HG03175 (cell line): ENCODE data around the gene SLC8A1.
A peak's percentile ranks its signal among the peaks of the same experiment; 100 is the strongest.

Source experiments
- ATAC-seq: cut with Tn5 transposase; IDR thresholded peaks from one replicate; pipeline ENCODE4 v1.9.1; 2021; ENCODE audit warnings: mild to moderate bottlenecking, moderate library complexity; ENCODE audit not compliant: unreplicated experiment

SLC8A1 gene

DNA sequence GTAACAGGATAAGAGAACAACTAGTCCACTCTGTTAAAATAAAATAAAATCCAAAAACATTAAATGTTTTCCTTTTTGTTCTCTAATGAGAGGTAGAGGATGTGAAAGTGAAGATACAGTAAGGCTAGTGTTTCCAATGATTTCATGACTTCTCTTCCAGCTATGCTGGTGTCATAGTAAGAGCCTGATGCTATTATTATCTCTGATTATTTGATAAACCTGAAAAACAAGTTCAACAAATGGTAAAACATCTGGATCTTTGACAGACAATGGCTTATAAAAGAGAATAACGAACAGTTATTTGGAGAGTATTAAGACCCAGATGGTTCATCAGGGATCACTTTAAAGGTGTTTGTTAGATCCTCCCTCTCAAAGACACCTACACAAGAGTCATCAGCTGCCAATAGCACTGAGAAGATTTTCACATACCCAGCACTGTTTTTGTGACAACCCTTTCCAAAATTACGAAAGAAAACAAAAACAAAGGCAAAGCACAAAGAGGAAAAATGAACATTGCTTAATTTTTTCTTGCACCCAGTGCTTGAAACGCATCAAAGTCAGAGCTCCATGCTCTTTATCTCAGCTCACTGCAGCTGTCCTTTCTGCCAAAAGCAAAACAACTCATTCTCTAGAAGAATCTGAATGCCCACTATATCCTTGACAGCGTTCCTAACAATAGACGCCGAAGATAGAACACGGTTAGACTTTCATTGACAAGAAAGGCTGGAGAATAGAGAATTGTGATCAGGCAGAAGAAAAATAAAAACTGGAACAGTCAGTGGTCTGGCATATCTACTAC lies 168.6 kb downstream of the SLC8A1 start:
- ATAC-seq, result no peak

DNA sequence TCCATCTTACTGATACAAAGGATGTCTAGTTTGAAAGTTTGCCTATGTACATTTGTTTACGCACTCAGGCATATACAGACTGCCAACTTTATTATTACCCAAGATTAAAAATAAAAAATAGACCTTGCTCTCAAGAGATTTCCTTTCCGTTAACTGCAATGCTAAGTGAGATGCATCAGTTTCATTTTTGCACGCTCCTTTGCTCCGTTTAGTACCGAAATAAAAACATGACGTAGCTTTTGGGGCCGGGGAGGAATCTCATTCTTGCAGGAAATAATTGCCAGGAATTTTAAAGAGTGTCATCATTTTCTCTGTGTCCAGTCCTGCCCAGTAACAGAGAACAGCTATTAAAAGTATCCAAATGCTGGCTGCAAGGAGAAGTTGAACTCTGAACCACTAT lies 169.5 kb downstream of the SLC8A1 start:
- ATAC-seq, result peak; percentile 36

DNA sequence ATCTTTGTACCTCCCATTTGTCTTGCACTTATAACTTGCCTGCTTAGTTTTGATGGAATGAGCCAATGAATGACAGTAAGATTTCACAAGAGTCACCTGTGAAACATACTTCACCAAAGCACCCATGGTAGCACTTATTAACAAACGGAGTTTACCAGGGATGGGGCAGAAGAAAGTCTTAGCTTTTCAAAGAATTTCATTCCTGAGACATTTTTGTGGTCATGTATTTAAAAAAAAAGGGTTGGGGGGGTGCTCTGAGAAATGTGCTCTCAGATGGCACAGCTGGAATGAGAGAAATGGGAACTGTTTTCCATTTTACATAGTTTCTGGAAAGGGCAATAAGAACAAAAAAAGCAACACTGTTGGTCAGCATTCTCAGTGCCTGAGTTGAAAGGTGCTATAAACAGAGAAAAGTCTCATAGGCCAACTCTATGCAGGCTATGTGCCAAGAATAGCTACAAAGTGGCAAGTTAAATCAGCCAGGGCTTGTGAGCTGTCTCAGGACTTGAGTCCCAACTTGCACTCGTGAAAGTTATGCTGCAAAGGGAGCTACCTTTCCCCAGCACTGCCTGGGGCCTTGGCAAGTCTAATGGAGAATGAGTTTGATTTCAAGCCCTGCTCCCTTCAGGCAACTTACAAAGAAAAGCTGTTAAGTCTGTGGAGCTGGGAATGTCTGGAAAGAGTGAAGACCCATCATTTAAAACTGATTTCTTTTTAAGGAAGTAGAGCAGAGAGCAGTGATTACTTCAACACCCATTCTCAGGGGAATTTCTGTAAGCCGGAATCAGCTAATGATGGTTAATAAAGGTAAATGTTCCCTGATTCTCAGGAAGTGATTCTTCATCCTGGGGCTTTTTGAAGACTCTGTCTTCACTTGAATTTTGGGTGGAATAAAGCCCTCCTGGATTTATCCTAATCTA lies 170.6 kb downstream of the SLC8A1 start:
- peak; percentile 61 for ATAC-seq

DNA sequence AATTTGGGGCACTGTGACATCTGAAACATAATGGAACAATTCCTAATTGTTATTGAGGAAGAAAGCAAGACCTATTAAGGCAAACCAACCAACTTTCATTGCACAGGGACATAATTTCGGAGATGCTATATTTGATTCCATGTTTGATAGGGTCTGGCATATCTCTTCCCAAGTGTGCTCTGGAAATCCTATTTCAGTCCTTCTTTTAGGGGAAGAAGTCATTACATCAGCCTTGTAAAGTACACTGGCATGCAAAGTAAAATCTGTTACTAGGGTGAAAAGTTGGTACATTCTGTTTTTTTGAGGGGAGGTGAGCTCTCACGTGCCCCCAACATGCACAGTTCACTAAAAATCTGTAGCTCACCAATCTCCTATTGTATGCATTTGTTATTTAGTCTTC lies 172.4 kb downstream of the SLC8A1 start:
- no peak for ATAC-seq

DNA sequence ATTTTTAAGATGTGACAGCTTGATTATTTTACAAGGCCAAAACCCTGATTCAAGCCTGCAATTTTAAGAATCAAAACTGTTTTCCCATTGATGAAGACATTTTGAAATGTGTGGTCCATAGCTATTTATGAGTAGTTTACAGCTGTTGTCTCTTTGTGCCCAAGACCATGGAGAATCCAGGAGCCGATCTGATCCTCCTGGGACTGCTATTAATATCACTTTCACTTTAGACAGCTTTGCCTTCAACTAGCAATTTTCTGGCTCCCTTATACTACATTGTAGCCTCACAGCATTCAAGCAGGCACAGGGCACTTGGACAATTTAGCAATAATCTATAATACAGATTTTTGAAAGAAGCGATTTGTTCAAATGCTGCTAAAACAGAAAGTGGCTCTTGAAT lies 172.9 kb downstream of the SLC8A1 start:
- ATAC-seq, result no peak

DNA sequence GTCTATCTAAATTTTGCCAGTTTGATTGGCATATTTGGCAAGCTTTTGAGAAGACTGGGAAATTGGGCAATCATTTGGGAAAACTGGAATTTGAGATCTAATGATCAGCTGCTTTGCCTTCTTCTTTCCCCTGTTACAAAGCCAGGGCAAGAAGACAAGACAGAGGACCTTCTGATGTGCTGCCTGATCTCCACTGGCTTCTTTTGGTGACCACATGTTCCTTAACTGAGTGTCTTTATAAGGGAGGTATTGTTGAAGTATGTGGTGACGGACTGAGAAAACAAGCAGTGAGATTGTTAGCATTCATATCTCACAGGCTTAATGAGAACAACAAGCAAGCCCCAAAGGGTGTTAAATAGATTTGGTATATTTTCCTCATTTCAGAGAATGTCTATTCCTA lies 175.8 kb downstream of the SLC8A1 start:
- no peak for ATAC-seq

DNA sequence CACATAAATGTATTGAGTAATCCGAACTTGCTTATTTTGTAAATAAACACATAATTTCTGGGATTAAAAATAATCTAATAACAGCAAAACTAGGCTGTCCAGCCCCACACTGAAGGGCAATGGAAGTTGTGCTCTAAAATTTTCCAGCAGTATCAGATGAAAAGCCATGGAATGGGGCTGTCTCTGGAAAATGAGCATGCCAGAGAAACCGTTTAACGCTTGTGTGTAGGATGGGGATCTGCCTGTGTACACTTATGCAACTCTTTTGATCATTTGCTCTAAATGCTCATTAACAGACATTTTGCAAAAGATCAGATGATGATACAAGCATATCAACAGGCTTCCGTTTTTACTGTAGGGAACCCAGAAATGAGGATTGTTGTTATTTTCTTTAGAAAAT lies 177.6 kb downstream of the SLC8A1 start:
- no peak for ATAC-seq

DNA sequence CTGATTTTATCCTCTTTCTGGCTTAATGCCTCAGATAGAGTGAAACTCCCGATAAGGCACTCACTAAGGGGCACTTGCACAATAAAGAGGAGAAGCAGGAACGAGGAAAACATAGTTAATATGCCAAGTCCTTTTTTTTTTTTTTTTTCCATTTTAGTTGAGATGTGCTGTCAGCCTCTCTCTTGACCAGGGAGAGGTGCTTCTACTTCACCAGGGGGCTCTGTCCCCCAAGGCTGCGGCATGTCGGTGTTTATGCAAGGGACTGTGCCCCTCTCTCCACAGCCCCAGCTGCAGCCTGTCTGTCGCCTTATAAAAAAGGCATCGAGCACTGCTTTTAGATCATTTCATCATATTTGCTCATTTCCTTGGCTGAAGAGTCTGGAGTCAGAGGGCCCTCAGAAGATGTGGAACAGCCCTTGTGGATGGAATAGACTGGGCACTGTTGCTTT lies 178.1 kb downstream of the SLC8A1 start:
- ATAC-seq, result no peak

DNA sequence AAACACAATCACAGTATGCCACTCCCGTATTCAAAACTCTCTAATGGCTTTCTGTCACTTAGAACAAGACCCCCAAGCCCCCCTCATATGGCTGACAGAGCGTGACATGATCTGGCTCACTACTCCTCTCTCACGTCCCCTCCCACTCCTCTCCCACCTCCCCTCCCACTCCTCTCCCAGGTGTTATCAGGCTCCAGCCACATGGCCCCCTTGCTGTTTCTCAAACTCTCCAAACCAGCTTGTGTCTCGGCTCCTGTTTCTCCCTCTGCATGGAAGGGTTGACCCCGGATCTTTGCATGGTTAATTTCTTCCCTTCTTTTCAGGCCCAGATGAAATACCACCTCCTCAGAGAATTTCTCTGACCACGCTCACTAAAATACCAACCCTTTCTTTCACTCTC lies 180.8 kb downstream of the SLC8A1 start:
- ATAC-seq, result no peak

DNA sequence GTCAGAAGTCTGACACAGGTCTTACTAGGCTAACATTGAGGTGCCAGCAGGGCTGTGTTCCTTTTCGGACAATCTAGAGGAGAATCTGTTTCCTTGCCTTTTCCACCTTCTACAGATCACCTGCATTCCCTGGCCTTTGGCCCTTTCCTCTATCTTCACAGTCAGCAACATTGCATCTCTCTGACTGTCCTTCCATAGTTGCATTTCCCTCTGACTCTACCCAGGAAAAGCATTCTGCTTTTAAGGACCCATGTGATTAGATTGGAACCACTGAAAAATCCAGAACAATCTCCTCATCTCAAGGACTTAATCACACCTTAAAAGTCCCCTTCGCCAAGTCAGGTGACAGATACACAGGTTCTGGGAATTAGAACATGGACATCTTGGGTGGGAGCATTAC lies 181.5 kb downstream of the SLC8A1 start:
- ATAC-seq, result no peak

DNA sequence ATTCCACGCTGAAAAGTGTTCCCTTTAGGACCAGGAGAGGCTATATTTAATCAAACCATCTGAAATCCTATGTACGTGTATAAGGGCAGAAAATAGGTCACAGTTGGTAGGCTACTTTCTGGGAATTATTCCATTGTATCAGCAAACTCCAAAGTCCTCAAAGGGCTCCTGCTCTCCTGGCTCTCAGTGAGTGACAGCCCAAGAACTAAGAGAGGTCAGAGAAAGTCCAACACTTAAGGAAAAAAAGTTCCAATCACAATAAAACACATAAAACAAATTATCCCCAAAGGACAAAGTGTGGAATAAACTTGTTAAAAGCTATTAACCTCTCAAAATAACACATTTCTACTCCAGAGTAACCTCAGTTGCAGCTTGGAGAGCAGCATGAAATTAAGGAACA lies 183.3 kb downstream of the SLC8A1 start:
- no peak for ATAC-seq

DNA sequence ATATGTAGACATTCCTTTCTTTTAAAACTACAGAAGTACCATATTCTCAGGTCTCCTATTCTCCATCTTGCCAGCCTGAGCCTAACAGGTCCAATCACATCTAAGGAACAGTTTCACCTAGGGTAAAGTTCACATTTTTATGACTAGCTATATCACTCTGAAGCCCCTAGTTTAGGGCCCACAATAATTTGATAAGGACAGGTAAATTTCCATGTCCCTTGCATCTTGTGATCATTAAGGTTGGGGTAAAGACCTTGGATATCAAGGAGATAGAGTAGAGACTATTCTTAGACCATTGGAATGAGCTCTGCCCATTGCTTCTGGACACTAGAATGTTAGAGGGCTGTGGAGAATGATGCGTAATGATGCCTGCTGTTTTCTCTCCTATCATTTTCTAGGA lies 185.7 kb downstream of the SLC8A1 start:
- ATAC-seq, result no peak

DNA sequence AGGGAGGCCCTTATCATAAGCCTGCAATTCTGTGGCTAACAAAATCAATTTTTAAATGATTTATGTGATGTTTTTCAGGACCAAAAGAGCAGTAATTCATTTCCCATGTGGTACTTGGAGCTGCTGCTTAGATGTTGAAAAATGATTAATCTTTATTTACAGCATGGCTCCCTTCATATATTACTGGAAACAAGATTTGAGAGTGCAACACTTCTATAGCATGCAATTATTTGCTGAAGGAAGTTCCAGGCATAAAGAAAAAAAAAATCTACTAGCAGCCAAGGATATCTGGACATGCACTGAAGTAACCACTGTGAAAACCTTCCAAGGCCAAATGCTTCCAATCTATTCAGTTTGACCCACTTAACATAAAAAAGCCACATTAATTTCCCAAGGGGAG lies 186.3 kb downstream of the SLC8A1 start:
- ATAC-seq, result no peak

DNA sequence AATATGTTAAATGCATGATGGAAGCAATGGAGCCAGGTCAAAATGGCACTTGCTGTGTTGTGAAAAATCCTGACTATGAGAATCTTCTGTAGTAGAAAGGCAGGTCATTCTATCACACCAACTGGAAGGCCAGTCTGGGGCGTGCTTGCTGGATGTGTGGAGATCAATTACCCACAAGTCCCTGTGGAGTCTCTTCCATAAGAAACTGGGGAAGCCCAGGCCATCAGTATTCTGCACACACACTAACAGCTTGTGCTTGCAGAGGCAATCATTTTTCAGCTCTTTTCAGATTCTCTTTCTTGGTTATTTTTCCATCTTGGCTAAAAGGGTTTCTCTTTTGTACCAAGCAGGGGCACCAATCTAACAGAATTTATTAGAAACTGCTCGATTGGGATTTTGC lies 190.8 kb downstream of the SLC8A1 start:
- ATAC-seq, result no peak

DNA sequence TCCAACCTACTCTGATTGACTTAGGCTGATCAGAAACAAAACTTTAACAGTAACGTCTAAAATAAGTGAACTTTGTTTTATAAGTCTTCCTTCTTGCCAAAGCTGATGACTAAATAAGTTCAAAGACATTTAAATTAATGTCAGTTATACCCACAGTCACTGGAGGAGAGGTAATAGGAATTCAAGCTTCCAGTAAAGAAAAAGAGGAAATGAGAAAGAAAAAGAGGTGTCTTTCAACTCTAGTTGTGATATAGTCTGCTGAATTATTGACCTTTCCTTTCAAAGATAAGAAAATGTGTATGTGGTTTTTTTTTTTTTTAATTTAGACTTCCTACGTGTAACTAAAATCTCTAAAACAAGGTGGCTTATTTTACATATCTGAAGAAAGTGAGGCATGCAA lies 191.5 kb downstream of the SLC8A1 start:
- no peak for ATAC-seq

DNA sequence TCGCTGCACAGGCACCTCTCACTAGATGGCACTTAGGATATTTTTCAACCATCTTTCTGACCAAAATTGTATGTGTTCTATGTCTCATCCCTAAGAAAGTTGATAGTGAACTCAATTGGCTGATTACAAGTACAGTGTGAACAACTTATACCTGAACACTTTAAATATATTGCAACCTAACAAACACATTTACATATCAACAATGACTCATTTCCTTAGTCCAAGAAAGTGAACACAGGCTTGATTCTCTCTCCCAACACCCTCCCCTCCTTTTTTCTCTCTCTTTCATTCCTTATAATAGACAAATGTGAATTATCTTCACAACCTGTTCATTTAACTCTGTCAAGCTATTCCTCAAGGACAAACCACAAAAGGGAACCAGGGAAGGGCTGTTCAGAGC lies 192.0 kb downstream of the SLC8A1 start:
- ATAC-seq, result no peak

DNA sequence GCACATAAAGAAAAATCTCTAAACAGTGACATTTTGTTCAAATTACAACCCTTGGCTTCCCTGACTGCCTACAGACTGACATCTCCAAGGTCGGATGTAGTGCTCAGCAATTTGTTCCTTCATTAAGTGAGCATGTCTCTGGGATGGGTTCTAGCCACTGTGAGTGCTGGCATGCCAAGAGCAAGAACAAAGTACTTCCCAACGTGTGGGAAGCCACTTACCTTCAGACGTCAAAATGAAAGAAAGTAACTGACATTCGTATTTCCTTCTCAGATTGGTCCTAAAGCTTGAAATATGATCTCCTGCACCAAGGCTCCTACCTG lies 193.8 kb downstream of the SLC8A1 start:
- ATAC-seq, result no peak

DNA sequence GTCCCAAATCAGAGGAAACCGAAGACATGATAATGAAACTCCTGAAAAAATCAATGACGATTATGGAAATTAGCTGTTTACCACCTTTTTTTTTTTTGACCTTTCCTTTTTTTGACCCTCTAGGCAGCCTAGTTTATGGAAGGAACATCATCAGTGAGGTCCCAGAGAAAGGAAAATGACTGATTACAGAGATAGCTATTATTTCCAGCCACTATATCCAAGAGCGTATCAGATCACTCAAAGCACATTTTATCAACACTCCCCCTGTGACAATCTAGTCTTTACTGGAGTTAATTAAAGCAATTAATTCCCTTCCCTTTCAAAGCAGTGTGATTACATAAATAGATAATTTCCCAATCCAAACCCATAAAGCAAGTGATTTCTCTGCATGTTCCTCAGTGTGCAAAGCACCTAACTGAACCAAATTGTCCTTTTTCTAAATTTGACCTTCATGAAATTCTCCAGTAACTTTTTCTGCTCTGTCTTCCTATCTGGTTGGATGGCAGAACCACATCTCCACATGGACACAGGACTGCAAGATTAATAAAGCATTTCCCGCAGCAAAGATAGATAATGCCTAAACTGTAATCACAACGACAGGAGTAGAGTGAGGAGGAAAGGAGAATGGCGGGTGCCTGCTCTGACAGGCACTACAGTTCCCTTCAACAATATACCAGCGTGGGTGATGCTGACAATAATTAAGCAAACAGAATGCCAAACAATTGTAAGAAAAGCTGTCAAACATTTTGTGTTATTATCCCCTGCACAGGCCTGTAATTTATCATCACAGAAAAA lies 194.4 kb downstream of the SLC8A1 start:
- no peak for ATAC-seq

DNA sequence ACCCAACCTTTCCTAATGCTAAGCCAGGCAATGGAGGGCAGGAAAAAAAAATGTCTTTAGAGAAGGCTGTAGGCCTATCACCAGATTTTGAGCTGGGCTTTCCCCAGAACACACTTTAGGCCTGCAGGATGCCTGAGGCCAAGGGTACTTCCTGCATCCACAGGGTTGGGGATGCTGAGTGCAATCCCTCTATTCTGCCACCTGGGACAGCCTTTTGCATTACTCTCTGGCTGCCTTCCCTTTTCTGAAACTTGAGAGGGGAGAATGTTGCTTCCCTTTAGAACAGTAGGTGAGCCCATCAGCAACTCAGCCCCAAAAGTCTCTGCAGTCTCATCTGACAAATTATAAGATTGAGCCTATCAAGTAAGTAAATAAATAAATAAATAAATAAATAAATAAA lies 195.2 kb downstream of the SLC8A1 start:
- no peak for ATAC-seq

DNA sequence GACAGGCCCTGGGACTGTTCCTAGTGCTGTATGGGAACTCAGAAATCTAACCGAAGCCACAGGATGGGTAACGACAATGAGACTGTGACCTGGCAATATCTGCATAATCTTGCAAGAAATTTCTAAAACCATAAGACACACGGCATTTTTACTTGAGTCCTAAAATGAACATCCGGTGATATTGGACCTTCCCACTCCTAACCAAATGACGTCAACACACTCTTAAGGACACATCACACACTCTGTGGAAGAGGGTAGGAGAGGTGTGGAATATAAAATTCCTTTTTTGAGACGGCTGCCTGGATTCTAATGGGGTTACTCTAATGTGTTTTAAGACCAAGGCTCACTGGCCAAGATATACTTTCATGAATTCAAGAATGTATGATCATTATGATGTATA lies 195.9 kb downstream of the SLC8A1 start:
- ATAC-seq, result no peak

DNA sequence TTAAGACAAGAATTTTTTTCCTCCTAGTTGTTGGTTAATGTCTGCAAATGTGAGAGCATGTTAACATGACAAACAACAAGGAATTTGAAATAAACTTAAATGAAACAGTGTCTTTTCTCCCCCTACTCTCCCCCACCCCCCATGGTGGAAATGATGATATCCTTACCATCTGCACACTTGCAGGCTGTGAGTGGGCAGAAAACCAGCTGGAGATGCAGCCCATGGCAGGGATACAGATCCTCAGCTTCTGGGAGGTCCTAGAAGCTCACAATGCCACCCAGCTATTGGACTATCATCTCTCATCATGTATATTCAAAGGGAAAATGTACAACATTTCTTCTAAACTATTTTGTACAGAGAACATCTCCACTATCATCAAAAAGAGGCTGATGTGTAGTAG lies 196.8 kb downstream of the SLC8A1 start:
- no peak for ATAC-seq
